Mesothelial cell of epicardium (in vitro differentiated cells): ENCODE data around the gene KCNK5. TPM values are rescaled to one million over a fixed set of nuclear protein-coding genes. Genes with fewer than 3 reads are reported as not detected.

Experiments used
- DNase-seq, 2 experiments: peaks; one replicate each; pipeline ENCODE4 v3.0.0; 2021; ENCODE audit warnings: low spot score in 2 of 2; ENCODE audit not compliant: unreplicated experiment in 2 of 2
- H3K27ac Mint-ChIP-seq: 2 replicates; pipeline ENCODE4 v1.8.0; 2021; ENCODE audit warnings: mixed read lengths
- H3K27me3 Mint-ChIP-seq: 2 replicates; pipeline ENCODE4 v1.8.0; 2021; ENCODE audit warnings: low read depth, mixed read lengths
- H3K36me3 Mint-ChIP-seq: 2 replicates; pipeline ENCODE4 v1.8.0; 2021; ENCODE audit warnings: mixed read lengths
- H3K4me1 Mint-ChIP-seq: 2 replicates; pipeline ENCODE4 v1.8.0; 2021; ENCODE audit warnings: mixed read lengths
- H3K4me3 Mint-ChIP-seq: 2 replicates; pipeline ENCODE4 v1.8.0; 2021; ENCODE audit warnings: mild to moderate bottlenecking, moderate library complexity, mixed read lengths
- H3K9me3 Mint-ChIP-seq: 2 replicates; pipeline ENCODE4 v1.8.0; 2021; ENCODE audit warnings: mixed read lengths
- total RNA-seq: library from RNA; stranded (reverse); gene quantifications from 3 replicates; pipeline ENCODE4 v1.2.1, GENCODE V29; 2021
- TF ChIP-seq, protein P1 (sequence below): fragments of 200-600 bp; sonication (generic); IDR thresholded peaks from one replicate; pipeline ENCODE4 v1.5.0; 2021; ENCODE audit warnings: antibody characterized with exemption; ENCODE audit not compliant: unreplicated experiment

The KCNK5 gene
- total RNA-seq, 1 donor from 2014 or later, result 2.5 TPM

DNA sequence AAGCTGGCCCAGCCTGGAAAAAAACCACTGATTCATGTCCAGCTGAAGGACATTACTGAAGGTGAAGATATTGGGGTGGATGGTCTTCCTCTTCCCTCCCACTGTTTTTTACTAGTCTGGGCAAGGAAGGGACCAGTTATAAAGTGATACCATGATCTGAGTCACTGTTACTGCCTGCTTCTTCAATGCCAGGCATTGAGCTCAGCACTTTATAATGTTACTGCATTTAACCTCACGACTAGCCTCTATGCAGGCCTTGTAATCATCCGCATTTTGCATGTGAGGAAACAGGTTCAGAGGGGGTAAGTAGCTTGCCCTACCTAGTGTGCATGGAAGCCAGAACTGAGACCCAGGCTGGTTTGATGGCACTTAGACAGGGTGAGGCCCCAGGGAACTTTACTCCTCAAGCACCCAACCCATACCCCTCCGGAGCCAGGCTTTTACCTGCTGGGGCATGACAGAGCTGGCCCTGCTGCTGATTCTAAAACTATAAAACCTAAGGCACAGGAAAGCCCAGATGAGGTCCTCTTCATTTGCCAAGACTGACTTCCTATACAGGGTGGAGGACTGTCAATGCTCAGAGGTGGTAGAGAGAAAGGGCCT lies 11.0 kb upstream of the KCNK5 start:
- Mint-ChIP-seq H3K4me3 (no peak overlapping the region), H3K4me1 (no peaks in the 10 kb centered on the region), H3K27ac (no peak overlapping the region), H3K36me3 (no peaks in the 10 kb centered on the region), H3K9me3 (no peaks in the 10 kb centered on the region), H3K27me3 (no peaks in the 10 kb centered on the region)
- TF ChIP-seq, protein P1, sequence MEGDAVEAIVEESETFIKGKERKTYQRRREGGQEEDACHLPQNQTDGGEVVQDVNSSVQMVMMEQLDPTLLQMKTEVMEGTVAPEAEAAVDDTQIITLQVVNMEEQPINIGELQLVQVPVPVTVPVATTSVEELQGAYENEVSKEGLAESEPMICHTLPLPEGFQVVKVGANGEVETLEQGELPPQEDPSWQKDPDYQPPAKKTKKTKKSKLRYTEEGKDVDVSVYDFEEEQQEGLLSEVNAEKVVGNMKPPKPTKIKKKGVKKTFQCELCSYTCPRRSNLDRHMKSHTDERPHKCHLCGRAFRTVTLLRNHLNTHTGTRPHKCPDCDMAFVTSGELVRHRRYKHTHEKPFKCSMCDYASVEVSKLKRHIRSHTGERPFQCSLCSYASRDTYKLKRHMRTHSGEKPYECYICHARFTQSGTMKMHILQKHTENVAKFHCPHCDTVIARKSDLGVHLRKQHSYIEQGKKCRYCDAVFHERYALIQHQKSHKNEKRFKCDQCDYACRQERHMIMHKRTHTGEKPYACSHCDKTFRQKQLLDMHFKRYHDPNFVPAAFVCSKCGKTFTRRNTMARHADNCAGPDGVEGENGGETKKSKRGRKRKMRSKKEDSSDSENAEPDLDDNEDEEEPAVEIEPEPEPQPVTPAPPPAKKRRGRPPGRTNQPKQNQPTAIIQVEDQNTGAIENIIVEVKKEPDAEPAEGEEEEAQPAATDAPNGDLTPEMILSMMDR, result no peak
- DNase-seq, result no peak

DNA sequence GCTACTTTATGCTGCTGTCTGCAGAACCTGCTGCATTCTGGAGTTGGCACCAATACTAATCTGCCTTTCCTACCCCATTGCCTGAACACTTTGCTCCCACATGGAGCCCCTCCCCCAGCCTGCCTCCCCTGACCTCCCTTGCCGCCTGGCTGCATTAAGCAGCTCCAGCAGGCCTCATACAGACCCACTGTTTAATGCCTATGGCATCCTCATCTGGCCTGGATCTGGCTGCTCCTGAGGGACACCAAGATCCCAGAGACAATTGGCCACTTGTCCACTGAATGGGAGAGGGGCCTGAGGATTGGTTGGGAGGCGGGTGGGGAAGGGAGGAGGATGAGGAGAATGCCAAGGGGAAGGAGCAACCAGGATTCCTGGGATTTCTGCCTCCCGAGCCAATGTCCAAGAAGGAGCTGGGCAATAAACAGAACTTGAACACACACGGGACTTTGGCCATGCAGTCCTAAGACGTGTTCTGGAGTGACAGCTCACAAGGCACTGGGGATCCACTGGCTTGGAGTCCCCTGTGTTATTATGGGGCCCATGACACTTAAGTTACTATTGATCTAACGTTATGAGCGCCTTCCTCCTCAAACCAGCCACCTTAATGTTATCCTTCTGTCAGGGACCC lies 10.4 kb upstream of the KCNK5 start:
- TF ChIP-seq, protein P1, result no peak
- Mint-ChIP-seq H3K27me3 (no peaks in the 10 kb centered on the region), H3K4me1 (no peaks in the 10 kb centered on the region), H3K27ac (no peak overlapping the region), H3K4me3 (no peak overlapping the region), H3K9me3 (no peaks in the 10 kb centered on the region), H3K36me3 (no peaks in the 10 kb centered on the region)
- no peak for DNase-seq

DNA sequence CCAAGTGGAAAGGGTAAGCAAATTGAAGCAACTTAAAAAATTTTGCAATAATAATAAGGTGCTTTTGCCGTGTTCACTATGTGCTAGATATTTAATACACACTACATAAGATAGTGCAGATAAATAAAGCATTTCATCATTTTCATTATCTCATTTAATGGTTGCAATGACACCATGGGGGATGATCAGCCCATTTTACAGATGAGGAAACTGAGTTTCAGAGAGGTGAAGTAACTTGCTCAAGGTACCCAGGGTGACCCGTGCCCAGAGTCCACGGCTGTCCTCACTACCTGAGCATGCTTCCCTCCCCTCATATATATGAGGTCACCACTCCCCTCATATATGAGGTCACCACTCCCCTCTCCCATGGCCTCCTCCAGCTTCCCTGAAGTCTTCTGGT lies 7.5 kb upstream of the KCNK5 start:
- peaks cover 1% of the 10 kb centered on the region for H3K4me1 Mint-ChIP-seq
- H3K27me3 Mint-ChIP-seq, result no peaks in the 10 kb centered on the region
- H3K27ac Mint-ChIP-seq, result no peak overlapping the region
- H3K9me3 Mint-ChIP-seq, result no peaks in the 10 kb centered on the region
- H3K36me3 Mint-ChIP-seq, result no peaks in the 10 kb centered on the region
- no peak overlapping the region for H3K4me3 Mint-ChIP-seq
- DNase-seq, result no peak
- TF ChIP-seq, protein P1, result no peak

DNA sequence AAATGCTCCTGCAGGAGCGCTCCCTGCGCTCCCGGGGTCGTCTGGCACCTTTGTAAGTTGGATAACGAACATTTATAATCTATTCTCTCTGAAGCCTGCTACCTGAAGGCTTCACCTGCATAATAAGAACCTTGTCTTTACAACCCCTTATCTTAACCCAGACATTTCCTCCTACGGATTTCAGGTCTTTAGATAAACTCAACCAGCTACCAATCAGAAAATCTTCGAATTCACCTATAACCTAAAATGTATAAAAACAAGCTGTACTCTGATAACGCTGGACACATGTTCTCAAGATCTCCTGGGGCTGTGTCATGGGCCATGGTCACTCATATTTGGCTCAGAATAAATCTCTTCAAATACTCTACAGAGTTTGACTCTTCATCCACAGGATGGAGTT lies 4.1 kb upstream of the KCNK5 start:
- DNase-seq, result no peak
- H3K27me3 Mint-ChIP-seq, result peaks cover 7% of the 10 kb centered on the region
- no peaks in the 10 kb centered on the region for H3K36me3 Mint-ChIP-seq
- H3K27ac Mint-ChIP-seq, result no peak overlapping the region
- peaks cover 14% of the 10 kb centered on the region for H3K4me1 Mint-ChIP-seq
- H3K4me3 Mint-ChIP-seq, result no peak overlapping the region
- H3K9me3 Mint-ChIP-seq, result no peaks in the 10 kb centered on the region
- TF ChIP-seq, protein P1, result no peak

DNA sequence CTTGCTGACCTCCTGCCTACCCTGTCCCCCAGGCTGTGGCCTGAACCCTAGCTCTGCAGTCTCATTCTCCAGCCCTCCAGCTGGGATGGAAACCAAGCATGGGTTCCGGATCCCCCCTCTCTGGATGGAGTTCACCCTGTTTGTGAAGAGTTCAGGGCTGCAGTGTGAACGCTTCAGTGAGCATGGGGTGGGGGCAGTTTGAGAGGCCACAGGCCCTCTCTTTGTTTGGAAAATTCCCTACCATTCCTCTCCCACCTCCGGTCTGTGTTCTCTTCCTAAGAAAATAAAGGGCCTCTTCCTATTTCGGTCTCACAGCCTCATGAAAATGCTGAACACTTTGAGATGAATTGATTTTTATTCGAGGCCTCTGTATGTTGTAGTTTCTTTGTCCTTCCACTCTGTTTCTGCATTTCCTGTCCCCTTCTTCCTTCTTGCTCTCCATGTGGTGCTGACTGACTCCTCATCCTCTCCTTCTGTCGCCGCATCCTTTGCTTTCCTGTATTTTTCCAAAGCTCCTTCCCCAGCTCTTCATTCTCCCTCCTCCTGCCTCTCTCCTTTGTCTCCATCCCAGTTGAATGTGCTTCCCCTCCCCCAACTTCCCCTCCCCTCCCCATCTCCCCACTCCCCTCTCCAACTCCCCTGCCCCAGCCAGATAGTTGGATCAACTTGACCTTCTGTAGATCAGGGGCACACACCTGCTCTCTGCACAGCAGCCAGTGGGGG lies 2.4 kb upstream of the KCNK5 start:
- no peaks in the 10 kb centered on the region for H3K9me3 Mint-ChIP-seq
- H3K36me3 Mint-ChIP-seq, result no peaks in the 10 kb centered on the region
- H3K4me1 Mint-ChIP-seq, result peaks cover 21% of the 10 kb centered on the region
- H3K4me3 Mint-ChIP-seq, result no peak overlapping the region
- peaks cover 21% of the 10 kb centered on the region for H3K27me3 Mint-ChIP-seq
- DNase-seq, result no peak
- H3K27ac Mint-ChIP-seq, result no peak overlapping the region
- TF ChIP-seq, protein P1, result no peak
